Measurements from ENCODE around the gene AOPEP.

GRCh38 chr9:94912700-94913249 is 186.3 kb downstream of the AOPEP start:
- TF ChIP-seq CTCF (IDR thresholded peaks at IDR 0.05; ENCODE audit: low read length): no peak
- no peak for TF ChIP-seq EZH2 (optimal IDR thresholded peaks at IDR 0.05; ENCODE audit: low read depth, low read length)

Data from MM.1S (cell line).